ENCODE measurements around the gene DENND4A.

Gene DENND4A

GRCh38 chr15:65653801-65654521, 138.1 kb downstream of the DENND4A start:
- TF ChIP-seq POLR2AphosphoS5 (IDR thresholded peaks at IDR 0.05; ENCODE audit: low read depth, low read length), result no peak
- no peak for TF ChIP-seq REST (IDR thresholded peaks at IDR 0.05; ENCODE audit: insufficient read depth in 1 of 2, low read depth in 2 of 2, low read length in 2 of 2)
- no peak for TF ChIP-seq SIN3A (IDR thresholded peaks at IDR 0.05; ENCODE audit: borderline replicate concordance, insufficient read depth, low read length)
- no peak for TF ChIP-seq TAF1 (IDR thresholded peaks at IDR 0.05; ENCODE audit: borderline replicate concordance, insufficient read depth, low read length)

GRCh38 chr15:65653341-65653740, 138.8 kb downstream of the DENND4A start:
- TF ChIP-seq TAF1 (IDR thresholded peaks at IDR 0.05; ENCODE audit: borderline replicate concordance, insufficient read depth, low read length) (no peak), SIN3A (IDR thresholded peaks at IDR 0.05; ENCODE audit: borderline replicate concordance, insufficient read depth, low read length) (no peak), FOXP2 (optimal IDR thresholded peaks at IDR 0.05; ENCODE audit: borderline replicate concordance, extremely low read depth, extremely low read length, insufficient read depth) (no peak), POLR2AphosphoS5 (IDR thresholded peaks at IDR 0.05; ENCODE audit: low read depth, low read length) (no peak), REST (IDR thresholded peaks at IDR 0.05; ENCODE audit: insufficient read depth in 1 of 2, low read depth in 2 of 2, low read length in 2 of 2) (no peak)

GRCh38 chr15:65651831-65652749, 140.0 kb downstream of the DENND4A start:
- TF ChIP-seq POLR2AphosphoS5 (IDR thresholded peaks at IDR 0.05; ENCODE audit: low read depth, low read length) (no peak), TAF1 (IDR thresholded peaks at IDR 0.05; ENCODE audit: borderline replicate concordance, insufficient read depth, low read length) (no peak), REST (IDR thresholded peaks at IDR 0.05; ENCODE audit: insufficient read depth in 1 of 2, low read depth in 2 of 2, low read length in 2 of 2) (no peak), FOXP2 (optimal IDR thresholded peaks at IDR 0.05; ENCODE audit: borderline replicate concordance, extremely low read depth, extremely low read length, insufficient read depth) (no peak), SIN3A (IDR thresholded peaks at IDR 0.05; ENCODE audit: borderline replicate concordance, insufficient read depth, low read length) (no peak)

GRCh38 chr15:65651042-65651322, 141.1 kb downstream of the DENND4A start:
- TF ChIP-seq POLR2AphosphoS5 (IDR thresholded peaks at IDR 0.05; ENCODE audit: low read depth, low read length) (no peak), TAF1 (IDR thresholded peaks at IDR 0.05; ENCODE audit: borderline replicate concordance, insufficient read depth, low read length) (no peak), FOXP2 (optimal IDR thresholded peaks at IDR 0.05; ENCODE audit: borderline replicate concordance, extremely low read depth, extremely low read length, insufficient read depth) (no peak), REST (IDR thresholded peaks at IDR 0.05; ENCODE audit: insufficient read depth in 1 of 2, low read depth in 2 of 2, low read length in 2 of 2) (no peak), SIN3A (IDR thresholded peaks at IDR 0.05; ENCODE audit: borderline replicate concordance, insufficient read depth, low read length) (no peak)

Data from PFSK-1 (cell line).